Small intestine (tissue), 7 donors: ENCODE results near the gene ZBED4. TPM values are rescaled to one million over a fixed set of nuclear protein-coding genes. Genes with fewer than 3 reads are reported as not detected.

ENCODE experiments used
- DNase-seq, 2 donors: peaks; one replicate each; pipeline versions ENCODE4 v3.0.0 to v3.0.0-alpha.2; 2013
- FAIRE-seq: peaks from 2 replicates; lab custom pipeline; 2012; peaks lifted over from hg19 to GRCh38; lab: Jason Lieb, UNC
- H3K27ac ChIP-seq, 3 donors: one replicate each; pipeline ENCODE4 v1.5.1; 2013; ENCODE audit warnings: low read length in 2 of 3, mild to moderate bottlenecking in 2 of 3, control low read depth in 1 of 3, inconsistent platforms in 1 of 3, low read depth in 1 of 3, moderate library complexity in 1 of 3
- H3K27me3 ChIP-seq, 3 donors: one replicate each; pipeline ENCODE4 v1.6.1; 2013; ENCODE audit warnings: low read length in 3 of 3, inconsistent platforms in 1 of 3; ENCODE audit not compliant: control insufficient read depth in 3 of 3, insufficient read depth in 3 of 3
- H3K36me3 ChIP-seq, 3 donors: one replicate each; pipeline ENCODE4 v1.6.1; 2013; ENCODE audit warnings: low read length in 3 of 3, inconsistent platforms in 1 of 3, low read depth in 1 of 3, mild to moderate bottlenecking in 1 of 3, moderate library complexity in 1 of 3; ENCODE audit not compliant: control insufficient read depth in 3 of 3, insufficient read depth in 2 of 3
- H3K4me1 ChIP-seq, 3 donors: one replicate each; pipeline ENCODE4 v1.6.1; 2013; ENCODE audit warnings: low read length in 2 of 3, inconsistent platforms in 1 of 3, low read depth in 1 of 3, mild to moderate bottlenecking in 1 of 3, moderate library complexity in 1 of 3; ENCODE audit not compliant: control insufficient read depth in 3 of 3, insufficient read depth in 2 of 3
- H3K4me3 ChIP-seq, 3 donors: one replicate each; pipeline ENCODE4 v1.5.1; 2013; ENCODE audit warnings: low read length in 3 of 3, control low read depth in 1 of 3, inconsistent platforms in 1 of 3, low read depth in 1 of 3, mild to moderate bottlenecking in 1 of 3, moderate library complexity in 1 of 3
- H3K9me3 ChIP-seq, 2 donors: one replicate each; pipeline ENCODE4 v1.6.1; 2013; ENCODE audit warnings: low read depth in 1 of 2, low read length in 1 of 2; ENCODE audit not compliant: control insufficient read depth in 2 of 2, insufficient read depth in 1 of 2
- WGBS, 3 donors: extraction: QIAGEN DNeasy Blood & Tissue Kit; methylation state at CpG; one replicate each; pipeline ENCODE4 v1.1.7; 2013; 5-methylcytosine and 5-hydroxymethylcytosine counted together
- polyA plus RNA-seq, 4 donors: library from polyadenylated mRNA; stranded (reverse) in 3 of 4; unstranded in 1 of 4; fragments of 200-250 nt in 3 of 4; fragments of 120-200 nt in 1 of 4; gene quantifications; one replicate each; pipeline versions ENCODE4 v1.2.1 to v1.2.3, GENCODE V29; 2013
- donor health status: healthy with polysubstance abuse.
- donor health status: control.
- donor health status: control.
- donor health status: Bipolar disorder and iron deficiency.
- donor health status: healthy.

Gene ZBED4
- polyA plus RNA-seq, 4 donors, result 3.2 to 12.4 (median 5.6) TPM

- DNase-seq (peak; percentile 49), FAIRE-seq (no peak)
- Histone ChIP-seq H3K9me3 (no peaks in the 10 kb centered on the region), H3K27ac (peak overlapping the region in 1 of 3 donors; percentile 15), H3K36me3 (peaks cover 0 to 12% (median 0%) of the 10 kb centered on the region in 3 donors), H3K4me3 (peak overlapping the region in 2 of 3 donors; percentile 11 to 79), H3K27me3 (peaks cover 0 to 5% (median 2%) of the 10 kb centered on the region in 3 donors), H3K4me1 (peaks cover 0 to 24% (median 5%) of the 10 kb centered on the region in 3 donors)
- WGBS, 3 donors, result 7 to 27% (median 13%) methylated on average over 9 of the region's 9 CpGs
These were observed 1.7 kb downstream of the ZBED4 start for GRCh38 chr22:49855251-49855911.

- no peak overlapping the region for H3K27ac ChIP-seq
- no peaks in the 10 kb centered on the region for H3K9me3 ChIP-seq
- no peak overlapping the region for H3K4me3 ChIP-seq
- FAIRE-seq (no peak), DNase-seq (no peak)
- H3K27me3 ChIP-seq, result peaks cover 0 to 2% (median 0%) of the 10 kb centered on the region in 3 donors
- 89 to 90% (median 90%) methylated on average over 13 to 19 of the region's 23 CpGs for WGBS, 3 donors
- peaks cover 0 to 14% (median 5%) of the 10 kb centered on the region in 3 donors for H3K4me1 ChIP-seq
- peaks cover 0 to 12% (median 0%) of the 10 kb centered on the region in 3 donors for H3K36me3 ChIP-seq
These were observed 2.7 kb downstream of the ZBED4 start for GRCh38 chr22:49856343-49856742.

- DNase-seq (no peak), FAIRE-seq (no peak)
- Histone ChIP-seq H3K27me3 (no peaks in the 10 kb centered on the region), H3K9me3 (no peaks in the 10 kb centered on the region), H3K4me1 (peaks cover 0 to 8% (median 5%) of the 10 kb centered on the region in 3 donors), H3K36me3 (peaks cover 0 to 12% (median 0%) of the 10 kb centered on the region in 3 donors), H3K4me3 (no peak overlapping the region), H3K27ac (no peak overlapping the region)
- WGBS, 3 donors, result 88 to 93% (median 90%) methylated on average over 26 to 31 of the region's 31 CpGs
These were observed 3.3 kb downstream of the ZBED4 start for GRCh38 chr22:49856766-49857618.

- Histone ChIP-seq H3K9me3 (no peaks in the 10 kb centered on the region), H3K27ac (no peak overlapping the region), H3K36me3 (peaks cover 0 to 12% (median 0%) of the 10 kb centered on the region in 3 donors), H3K4me3 (no peak overlapping the region), H3K27me3 (no peaks in the 10 kb centered on the region), H3K4me1 (peaks cover 0 to 5% (median 0%) of the 10 kb centered on the region in 3 donors)
- WGBS, 3 donors, result 81 to 90% (median 89%) methylated on average over 13 to 14 of the region's 14 CpGs
- DNase-seq (no peak), FAIRE-seq (no peak)
These were observed 5.2 kb downstream of the ZBED4 start for GRCh38 chr22:49858827-49859226.

- Histone ChIP-seq H3K27ac (no peak overlapping the region), H3K9me3 (peaks cover 0 to 14% of the 10 kb centered on the region in 2 donors), H3K27me3 (no peaks in the 10 kb centered on the region), H3K36me3 (peaks cover 0 to 11% (median 0%) of the 10 kb centered on the region in 3 donors), H3K4me1 (peaks cover 0 to under 1% (median 0%) of the 10 kb centered on the region in 3 donors), H3K4me3 (no peak overlapping the region)
- WGBS, 3 donors, result 91 to 94% (median 94%) methylated on average over 29 of the region's 29 CpGs
- no peak for FAIRE-seq
- DNase-seq, result no peak
These were observed 8.2 kb downstream of the ZBED4 start for GRCh38 chr22:49861642-49862495.

- FAIRE-seq, result no peak
- Histone ChIP-seq H3K27ac (no peak overlapping the region), H3K4me1 (no peaks in the 10 kb centered on the region), H3K4me3 (no peak overlapping the region), H3K36me3 (peaks cover 0 to 6% (median 0%) of the 10 kb centered on the region in 3 donors), H3K27me3 (no peaks in the 10 kb centered on the region), H3K9me3 (peaks cover 0 to 19% of the 10 kb centered on the region in 2 donors)
- WGBS, 3 donors, result 91 to 94% (median 93%) methylated on average over 5 of the region's 5 CpGs
- DNase-seq, result no peak
These were observed 8.8 kb downstream of the ZBED4 start for GRCh38 chr22:49862496-49862776.

- DNase-seq, result no peak
- no peaks in the 10 kb centered on the region for H3K27me3 ChIP-seq
- no peak overlapping the region for H3K4me3 ChIP-seq
- H3K4me1 ChIP-seq, result no peaks in the 10 kb centered on the region
- no peak overlapping the region for H3K27ac ChIP-seq
- WGBS, 3 donors, result 74 to 79% (median 75%) methylated on average over 7 of the region's 7 CpGs
- no peak for FAIRE-seq
- H3K9me3 ChIP-seq, result peaks cover 0 to 31% of the 10 kb centered on the region in 2 donors
- H3K36me3 ChIP-seq, result peaks cover 0 to 2% (median 0%) of the 10 kb centered on the region in 3 donors
These were observed 10.3 kb downstream of the ZBED4 start for GRCh38 chr22:49863931-49864330.

- no peaks in the 10 kb centered on the region for H3K4me1 ChIP-seq
- H3K9me3 ChIP-seq, result peaks cover 0 to 40% of the 10 kb centered on the region in 2 donors
- 91 to 93% (median 92%) methylated on average over 17 of the region's 17 CpGs for WGBS, 3 donors
- no peaks in the 10 kb centered on the region for H3K27me3 ChIP-seq
- DNase-seq, result no peak
- FAIRE-seq, result no peak
- H3K4me3 ChIP-seq, result no peak overlapping the region
- H3K36me3 ChIP-seq, result peaks cover 0 to 3% (median 2%) of the 10 kb centered on the region in 3 donors
- no peak overlapping the region for H3K27ac ChIP-seq
These were observed 11.5 kb downstream of the ZBED4 start for GRCh38 chr22:49865156-49865555.
